ENCODE data around the gene MAMSTR.
A peak's percentile ranks its signal among the peaks of the same experiment; 100 is the strongest.

MAMSTR gene

DNA sequence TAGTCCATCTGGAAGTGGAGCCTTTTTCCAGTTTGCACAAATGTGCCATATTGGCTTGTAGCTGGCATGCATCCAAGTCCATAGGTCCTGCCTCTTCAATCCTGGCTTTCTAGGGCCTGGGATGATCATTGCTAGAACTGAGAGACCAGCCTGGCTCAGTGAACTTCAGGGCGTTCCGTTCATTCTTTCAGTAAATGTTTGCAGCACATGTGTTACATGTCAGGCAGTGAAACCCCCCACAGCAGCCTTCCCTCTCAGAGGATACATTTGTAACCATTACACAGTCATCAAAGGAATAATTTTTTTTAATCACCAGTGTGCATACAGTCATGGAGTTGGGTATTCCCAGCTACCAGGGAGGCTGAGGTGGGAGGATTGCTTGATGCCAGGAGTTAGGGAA is 14.1 kb downstream of the MAMSTR start:
- TF ChIP-seq, protein P1, sequence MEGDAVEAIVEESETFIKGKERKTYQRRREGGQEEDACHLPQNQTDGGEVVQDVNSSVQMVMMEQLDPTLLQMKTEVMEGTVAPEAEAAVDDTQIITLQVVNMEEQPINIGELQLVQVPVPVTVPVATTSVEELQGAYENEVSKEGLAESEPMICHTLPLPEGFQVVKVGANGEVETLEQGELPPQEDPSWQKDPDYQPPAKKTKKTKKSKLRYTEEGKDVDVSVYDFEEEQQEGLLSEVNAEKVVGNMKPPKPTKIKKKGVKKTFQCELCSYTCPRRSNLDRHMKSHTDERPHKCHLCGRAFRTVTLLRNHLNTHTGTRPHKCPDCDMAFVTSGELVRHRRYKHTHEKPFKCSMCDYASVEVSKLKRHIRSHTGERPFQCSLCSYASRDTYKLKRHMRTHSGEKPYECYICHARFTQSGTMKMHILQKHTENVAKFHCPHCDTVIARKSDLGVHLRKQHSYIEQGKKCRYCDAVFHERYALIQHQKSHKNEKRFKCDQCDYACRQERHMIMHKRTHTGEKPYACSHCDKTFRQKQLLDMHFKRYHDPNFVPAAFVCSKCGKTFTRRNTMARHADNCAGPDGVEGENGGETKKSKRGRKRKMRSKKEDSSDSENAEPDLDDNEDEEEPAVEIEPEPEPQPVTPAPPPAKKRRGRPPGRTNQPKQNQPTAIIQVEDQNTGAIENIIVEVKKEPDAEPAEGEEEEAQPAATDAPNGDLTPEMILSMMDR (IDR thresholded peaks at IDR 0.05; ENCODE audit: poor library complexity, severe bottlenecking), result no peak
- DNase-seq (ENCODE audit: low spot score), result no peak
- H3K4me1 ChIP-seq (ENCODE audit: insufficient read depth, poor library complexity, severe bottlenecking), result no peaks in the 10 kb centered on the region
- H3K4me3 ChIP-seq (ENCODE audit: severe bottlenecking), result no peak overlapping the region
- H3K9me3 ChIP-seq (ENCODE audit: severe bottlenecking), result no peaks in the 10 kb centered on the region
- ATAC-seq (ENCODE audit: low read depth), result no peak
- no peaks in the 10 kb centered on the region for H3K36me3 ChIP-seq (ENCODE audit: low read depth)
- H3K27ac ChIP-seq (ENCODE audit: poor library complexity, severe bottlenecking), result no peak overlapping the region
- no peaks in the 10 kb centered on the region for H3K27me3 ChIP-seq (ENCODE audit: insufficient read depth, poor library complexity, severe bottlenecking)

DNA sequence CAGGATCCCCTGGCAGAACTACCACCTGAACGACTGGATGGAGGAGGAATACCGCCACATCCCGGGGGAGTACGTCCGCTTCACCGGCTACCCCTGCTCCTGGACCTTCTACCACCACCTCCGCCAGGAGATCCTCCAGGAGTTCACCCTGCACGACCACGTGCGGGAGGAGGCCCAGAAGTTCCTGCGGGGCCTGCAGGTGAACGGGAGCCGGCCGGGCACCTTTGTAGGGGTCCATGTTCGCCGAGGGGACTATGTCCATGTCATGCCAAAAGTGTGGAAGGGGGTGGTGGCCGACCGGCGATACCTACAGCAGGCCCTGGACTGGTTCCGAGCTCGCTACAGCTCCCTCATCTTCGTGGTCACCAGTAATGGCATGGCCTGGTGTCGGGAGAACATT is 16.2 kb downstream of the MAMSTR start:
- ATAC-seq (ENCODE audit: low read depth), result no peak
- no peak overlapping the region for H3K4me3 ChIP-seq (ENCODE audit: severe bottlenecking)
- TF ChIP-seq, protein P1 (IDR thresholded peaks at IDR 0.05; ENCODE audit: poor library complexity, severe bottlenecking), result no peak

DNA sequence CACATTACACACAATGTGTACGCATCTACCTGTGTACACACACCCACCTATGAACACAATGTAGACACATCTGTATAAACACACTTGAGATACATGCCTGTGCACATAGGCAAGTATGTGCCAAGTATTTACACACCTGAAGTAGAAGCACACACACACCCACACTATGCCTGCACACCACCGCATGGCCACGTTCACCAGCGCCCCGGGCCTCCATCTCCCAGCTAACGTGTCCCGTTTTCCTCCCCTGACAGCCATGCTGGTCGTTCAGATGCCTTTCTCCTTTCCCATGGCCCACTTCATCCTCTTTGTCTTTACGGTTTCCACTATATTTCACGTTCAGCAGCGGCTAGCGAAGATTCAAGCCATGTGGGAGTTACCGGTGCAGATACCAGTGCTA is 16.8 kb downstream of the MAMSTR start:
- ATAC-seq (ENCODE audit: low read depth), result no peak
- Histone ChIP-seq H3K27ac (ENCODE audit: poor library complexity, severe bottlenecking) (no peak overlapping the region), H3K36me3 (ENCODE audit: low read depth) (no peaks in the 10 kb centered on the region), H3K4me3 (ENCODE audit: severe bottlenecking) (no peak overlapping the region), H3K4me1 (ENCODE audit: insufficient read depth, poor library complexity, severe bottlenecking) (no peaks in the 10 kb centered on the region), H3K27me3 (ENCODE audit: insufficient read depth, poor library complexity, severe bottlenecking) (no peaks in the 10 kb centered on the region), H3K9me3 (ENCODE audit: severe bottlenecking) (no peaks in the 10 kb centered on the region)
- TF ChIP-seq, protein P1 (IDR thresholded peaks at IDR 0.05; ENCODE audit: poor library complexity, severe bottlenecking), result no peak
- no peak for DNase-seq (ENCODE audit: low spot score)

More for the DNA sequence above, 16.2 kb downstream of the MAMSTR start:
- no peak for DNase-seq (ENCODE audit: low spot score)
- Histone ChIP-seq H3K27me3 (ENCODE audit: insufficient read depth, poor library complexity, severe bottlenecking) (no peaks in the 10 kb centered on the region), H3K9me3 (ENCODE audit: severe bottlenecking) (no peaks in the 10 kb centered on the region), H3K36me3 (ENCODE audit: low read depth) (no peaks in the 10 kb centered on the region), H3K27ac (ENCODE audit: poor library complexity, severe bottlenecking) (no peak overlapping the region), H3K4me1 (ENCODE audit: insufficient read depth, poor library complexity, severe bottlenecking) (no peaks in the 10 kb centered on the region)

DNA sequence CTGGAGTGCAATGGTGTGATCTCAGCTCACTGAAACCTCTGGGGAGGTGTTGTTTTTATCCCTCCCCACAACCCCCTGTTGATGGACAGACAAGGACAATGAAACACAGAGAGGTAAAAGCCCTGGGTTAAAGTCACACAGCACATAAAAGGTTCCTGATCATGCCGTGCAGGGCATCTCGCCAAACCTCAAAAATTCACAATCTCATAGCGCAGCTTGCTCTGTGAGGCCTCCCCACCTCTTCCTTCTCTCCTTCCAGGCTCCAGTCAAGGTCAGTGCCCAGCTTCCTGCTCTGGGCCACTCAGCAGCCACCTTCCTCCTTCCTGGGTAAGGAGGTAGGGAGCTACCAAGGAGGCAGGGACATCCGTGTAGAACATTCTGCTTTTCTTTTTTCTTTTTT is 21.5 kb downstream of the MAMSTR start:
- H3K27ac ChIP-seq (ENCODE audit: poor library complexity, severe bottlenecking), result no peak overlapping the region
- peaks cover 7% of the 10 kb centered on the region for H3K4me1 ChIP-seq (ENCODE audit: insufficient read depth, poor library complexity, severe bottlenecking)
- no peaks in the 10 kb centered on the region for H3K9me3 ChIP-seq (ENCODE audit: severe bottlenecking)
- ATAC-seq (ENCODE audit: low read depth) (peak; percentile 45; the same call in 2 of the 3 replicates), DNase-seq (ENCODE audit: low spot score) (no peak)
- TF ChIP-seq, protein P1 (IDR thresholded peaks at IDR 0.05; ENCODE audit: poor library complexity, severe bottlenecking), result no peak
- no peaks in the 10 kb centered on the region for H3K36me3 ChIP-seq (ENCODE audit: low read depth)
- H3K4me3 ChIP-seq (ENCODE audit: severe bottlenecking), result no peak overlapping the region
- H3K27me3 ChIP-seq (ENCODE audit: insufficient read depth, poor library complexity, severe bottlenecking), result no peaks in the 10 kb centered on the region

DNA sequence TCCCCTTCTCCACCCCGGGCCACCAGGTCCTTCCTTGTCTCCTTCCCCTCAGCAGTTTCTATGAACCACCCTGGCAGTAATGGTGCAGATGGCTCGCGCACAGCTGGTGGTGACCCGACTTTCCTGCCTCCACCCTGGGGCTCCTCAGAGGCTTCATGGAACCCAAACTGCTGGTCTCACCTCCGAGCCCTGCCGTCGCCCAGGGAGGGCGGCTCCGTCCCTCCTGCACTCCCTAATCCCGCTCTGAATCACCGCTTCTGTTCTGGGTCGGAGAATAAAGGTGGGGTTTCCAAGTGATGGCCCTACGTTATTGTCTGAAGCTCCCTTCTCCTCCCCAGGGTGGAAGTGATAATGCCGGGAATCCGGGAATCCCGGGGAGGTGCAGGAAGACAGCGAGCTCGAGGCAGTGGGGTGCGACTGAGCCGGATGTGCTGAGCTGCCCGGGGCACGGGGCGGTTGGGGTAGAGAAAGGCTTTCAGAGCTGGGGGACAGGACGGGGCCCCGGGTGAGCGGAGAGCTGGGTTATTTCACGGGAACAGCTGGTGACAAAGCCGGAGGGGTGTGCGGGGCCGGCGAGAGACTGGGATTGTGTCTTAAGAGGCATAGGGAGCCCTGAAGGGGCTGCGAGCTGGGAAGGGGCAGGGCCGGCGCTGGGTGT is 23.0 kb downstream of the MAMSTR start:
- Histone ChIP-seq H3K27ac (ENCODE audit: poor library complexity, severe bottlenecking) (no peak overlapping the region), H3K4me3 (ENCODE audit: severe bottlenecking) (peak overlapping the region; percentile 9)
- TF ChIP-seq, protein P1 (IDR thresholded peaks at IDR 0.05; ENCODE audit: poor library complexity, severe bottlenecking), result no peak

More for the DNA sequence above, 23.0 kb downstream of the MAMSTR start:
- Histone ChIP-seq H3K27me3 (ENCODE audit: insufficient read depth, poor library complexity, severe bottlenecking) (no peaks in the 10 kb centered on the region), H3K9me3 (ENCODE audit: severe bottlenecking) (no peaks in the 10 kb centered on the region), H3K4me1 (ENCODE audit: insufficient read depth, poor library complexity, severe bottlenecking) (peaks cover 7% of the 10 kb centered on the region), H3K36me3 (ENCODE audit: low read depth) (no peaks in the 10 kb centered on the region)
- DNase-seq (ENCODE audit: low spot score) (no peak), ATAC-seq (ENCODE audit: low read depth) (peak; percentile 38)

Measured in RWPE2 (cell line).